H1 (cell line): Measurements from ENCODE around the gene NR2E1. TPM values are rescaled to one million over a fixed set of nuclear protein-coding genes. Genes with fewer than 3 reads are reported as not detected.
A peak's percentile ranks its signal among the peaks of the same experiment; 100 is the strongest.

Experiments
- CTCF ChIA-PET: fragments of 300-600 bp; sonication (Branson Sonifier 250); formaldehyde crosslinking; loops from one replicate; lab custom pipeline; 2021; ENCODE audit not compliant: partially characterized antibody; lab: Charles Lee
- POLR2A ChIA-PET: fragments of 300-600 bp; sonication (Branson Sonifier 250); formaldehyde crosslinking; loops from one replicate; lab custom pipeline; 2021; ENCODE audit warnings: inconsistent platforms; ENCODE audit not compliant: partially characterized antibody; lab: Charles Lee
- DNase-seq, 2 experiments: peaks; one replicate each; pipeline versions ENCODE4 v3.0.0 to v3.0.0-alpha.2; 2010 to 2022; ENCODE audit warnings: low spot score in 2 of 2, low read depth in 1 of 2, mixed read lengths in 1 of 2
- FAIRE-seq: peaks from 2 replicates; lab custom pipeline; 2011; peaks lifted over from hg19 to GRCh38; lab: Jason Lieb, UNC
- H2AFZ ChIP-seq: 2 replicates; pipeline ENCODE4 v1.8.1; 2012; ENCODE audit warnings: low read length, inconsistent platforms
- H2AK5ac ChIP-seq: 2 replicates; pipeline ENCODE4 v1.6.1; 2013; ENCODE audit warnings: low read depth, low read length
- H2BK120ac ChIP-seq: replicated peaks from 2 replicates; pipeline ENCODE3; 2013; ENCODE audit warnings: low read depth, low read length, inconsistent platforms
- H2BK12ac ChIP-seq: 2 replicates; pipeline ENCODE4 v1.6.1; 2013; ENCODE audit warnings: low read depth, low read length
- H2BK15ac ChIP-seq: 2 replicates; pipeline ENCODE4 v1.6.1; 2013; ENCODE audit warnings: low read length
- H2BK20ac ChIP-seq: 2 replicates; pipeline ENCODE4 v1.6.1; 2013; ENCODE audit warnings: low read length
- H2BK5ac ChIP-seq: 2 replicates; pipeline ENCODE4 v1.6.1; 2013; ENCODE audit warnings: low read depth, low read length
- H3K14ac ChIP-seq: 2 replicates; pipeline ENCODE4 v1.6.1; 2013; ENCODE audit warnings: inconsistent platforms; ENCODE audit not compliant: insufficient read length
- H3K18ac ChIP-seq: 2 replicates; pipeline ENCODE4 v1.6.1; 2013; ENCODE audit warnings: low read length; ENCODE audit errors: extremely low read depth
- H3K23ac ChIP-seq: 2 replicates; pipeline ENCODE4 v1.6.1; 2013; ENCODE audit warnings: inconsistent platforms; ENCODE audit not compliant: insufficient read length
- H3K23me2 ChIP-seq: 2 replicates; pipeline ENCODE4 v1.6.1; 2013; ENCODE audit warnings: low read depth, low read length
- H3K27ac ChIP-seq: 2 replicates; pipeline ENCODE4 v1.6.1; 2011; ENCODE audit warnings: low read depth, low read length, inconsistent platforms
- H3K27me3 ChIP-seq, 4 experiments: replicated peaks in 1 of 4; 1 replicate in 1 of 4; 2 replicates in 3 of 4; pipeline versions ENCODE4 v1.6.1 to v1.8.1; 2011 to 2013; ENCODE audit warnings: low read length in 3 of 4, mild to moderate bottlenecking in 3 of 4, inconsistent platforms in 2 of 4, mixed read lengths in 2 of 4, moderate library complexity in 1 of 4; ENCODE audit not compliant: control insufficient read depth in 3 of 4, insufficient read depth in 3 of 4; ENCODE audit errors: extremely low read depth in 1 of 4
- H3K36me3 ChIP-seq, 4 experiments: 2 replicates each; pipeline versions ENCODE4 v1.6.1 to v1.8.1; 2011 to 2013; ENCODE audit warnings: mild to moderate bottlenecking in 4 of 4, low read length in 3 of 4, moderate library complexity in 2 of 4, control low read depth in 1 of 4, inconsistent platforms in 1 of 4; ENCODE audit not compliant: insufficient read depth in 4 of 4, control insufficient read depth in 2 of 4
- H3K4ac ChIP-seq: replicated peaks from 2 replicates; pipeline ENCODE3; 2013; ENCODE audit warnings: low read length, low read depth, mixed read lengths, inconsistent platforms; ENCODE audit not compliant: insufficient read length
- H3K4me1 ChIP-seq, 4 experiments: replicated peaks in 1 of 4; 1 replicate in 1 of 4; 2 replicates in 3 of 4; pipeline versions ENCODE4 v1.6.1 to v1.8.1; 2011 to 2013; ENCODE audit warnings: low read length in 3 of 4, inconsistent platforms in 2 of 4, mixed read lengths in 1 of 4; ENCODE audit not compliant: insufficient read depth in 4 of 4, control insufficient read depth in 3 of 4
- H3K4me2 ChIP-seq, 2 experiments: 2 replicates each; pipeline versions ENCODE4 v1.6.1 to v1.8.1; 2011 to 2013; ENCODE audit warnings: low read depth in 2 of 2, low read length in 2 of 2, control low read depth in 1 of 2, inconsistent platforms in 1 of 2, mild to moderate bottlenecking in 1 of 2; ENCODE audit not compliant: insufficient read depth in 1 of 2
- H3K4me3 ChIP-seq, 4 experiments: fragments of 200-600, 300-600 bp in 1 of 4; sonication (generic), shearing (Covaris generic), sonication (Bioruptor Twin) in 1 of 4; 2 replicates each; pipeline versions ENCODE4 v1.5.1 to v1.8.1; 2011 to 2016; ENCODE audit warnings: low read length in 4 of 4, low read depth in 3 of 4, control low read depth in 2 of 4, inconsistent platforms in 2 of 4, mild to moderate bottlenecking in 2 of 4, mixed read lengths in 1 of 4, moderate library complexity in 1 of 4; ENCODE audit not compliant: insufficient read depth in 2 of 4; ENCODE audit errors: extremely low read depth in 1 of 4
- H3K56ac ChIP-seq: replicated peaks from 2 replicates; pipeline ENCODE3; 2013; ENCODE audit warnings: low read depth, mild to moderate bottlenecking, mixed read lengths, low read length, inconsistent platforms; ENCODE audit not compliant: insufficient read length
- H3K79me1 ChIP-seq: 2 replicates; pipeline ENCODE4 v1.6.1; 2013; ENCODE audit warnings: low read depth, low read length, control low read depth
- H3K79me2 ChIP-seq, 2 experiments: 2 replicates each; pipeline versions ENCODE4 v1.6.1 to v1.8.1; 2012 to 2013; ENCODE audit warnings: low read length in 2 of 2, mild to moderate bottlenecking in 2 of 2, inconsistent platforms in 1 of 2; ENCODE audit not compliant: insufficient read depth in 2 of 2, control insufficient read depth in 1 of 2
- H3K9ac ChIP-seq, 4 experiments: replicated peaks in 1 of 4; 1 replicate in 1 of 4; 2 replicates in 3 of 4; pipeline versions ENCODE4 v1.6.1 to v1.8.1; 2011 to 2013; ENCODE audit warnings: low read depth in 3 of 4, low read length in 3 of 4, control low read depth in 2 of 4, mild to moderate bottlenecking in 2 of 4, moderate library complexity in 2 of 4, inconsistent platforms in 1 of 4; ENCODE audit errors: extremely low read depth in 1 of 4
- H3K9me3 ChIP-seq, 2 experiments: 2 replicates each; pipeline versions ENCODE4 v1.6.1 to v1.8.1; 2012 to 2013; ENCODE audit warnings: mild to moderate bottlenecking in 2 of 2, moderate library complexity in 2 of 2, control low read depth in 1 of 2, inconsistent platforms in 1 of 2, low read depth in 1 of 2, low read length in 1 of 2, mixed read lengths in 1 of 2; ENCODE audit not compliant: insufficient read depth in 2 of 2
- H4K20me1 ChIP-seq, 2 experiments: replicated peaks in 1 of 2; 2 replicates each; pipeline versions ENCODE3 to v1.8.1; 2011 to 2013; ENCODE audit warnings: inconsistent platforms in 2 of 2, low read length in 2 of 2, mild to moderate bottlenecking in 1 of 2; ENCODE audit not compliant: insufficient read depth in 2 of 2, control insufficient read depth in 1 of 2
- H4K5ac ChIP-seq: 2 replicates; pipeline ENCODE4 v1.6.1; 2013; ENCODE audit warnings: low read length, low read depth, mixed read lengths, inconsistent platforms; ENCODE audit not compliant: insufficient read length
- H4K8ac ChIP-seq: 2 replicates; pipeline ENCODE4 v1.8.0; 2013; ENCODE audit warnings: mild to moderate bottlenecking, moderate library complexity, low read length, inconsistent platforms; ENCODE audit not compliant: insufficient read depth; ENCODE audit errors: extremely low read depth
- H4K91ac ChIP-seq: replicated peaks from 2 replicates; pipeline ENCODE3; 2013; ENCODE audit warnings: low read length, mixed read lengths, inconsistent platforms; ENCODE audit not compliant: insufficient read length
- NANOG ChIP-seq: IDR thresholded peaks from 2 replicates; pipeline ENCODE4 v1.6.1; 2011; ENCODE audit warnings: low read length, low read depth, mild to moderate bottlenecking, inconsistent platforms; ENCODE audit not compliant: insufficient read depth, poor library complexity, severe bottlenecking
- SIN3A ChIP-seq, 2 experiments: IDR thresholded peaks in 1 of 2; conservative IDR thresholded peaks in 1 of 2; 2 replicates each; pipeline ENCODE4 v1.6.1; 2011 to 2012; ENCODE audit warnings: low read length in 2 of 2, improper control_type of control experiment in 1 of 2, low read depth in 1 of 2, mild to moderate bottlenecking in 1 of 2
- TEAD4 ChIP-seq: IDR thresholded peaks from 2 replicates; pipeline ENCODE4 v1.6.1; 2012; ENCODE audit warnings: low read depth, low read length, inconsistent platforms, mixed read lengths
- WGBS, 2 experiments: shearing (Covaris generic) in 1 of 2; methylation state at CpG; one replicate each; pipeline versions ENCODE4 v1.1.6 to v1.1.7; 2013 to 2015; ENCODE audit warnings: low lambda C conversion rate in 2 of 2, mixed read lengths in 2 of 2, inconsistent platforms in 1 of 2, low coverage in 1 of 2, missing lambda C conversion rate in 1 of 2; ENCODE audit not compliant: insufficient replicate concordance in 2 of 2, insufficient coverage in 1 of 2, insufficient read length in 1 of 2; ENCODE audit errors: extremely low coverage in 1 of 2, missing lambda C conversion rate in 1 of 2; 5-methylcytosine and 5-hydroxymethylcytosine counted together
- polyA plus RNA-seq, 7 experiments: library from polyadenylated mRNA; depleted of rRNA in 3 of 7; stranded (reverse) in 5 of 7; unstranded in 2 of 7; fragments of >200 nt in 5 of 7; fragments of 200-250 nt in 2 of 7; gene quantifications; 1 replicate in 5 of 7; 2 replicates in 1 of 7; 4 replicates in 1 of 7; pipeline versions ENCODE4 v1.2.1 to v1.2.3, GENCODE V29; 2011 to 2013; ENCODE audit warnings: missing spikeins in 2 of 7, mixed read lengths in 2 of 7
- total RNA-seq: library from RNA; stranded (reverse); fragmentation: NEBNext Ultra II Directional; extraction: Animal tissue kit (Norgen Biotek cat#: 25700); gene quantifications from 2 replicates; pipeline ENCODE4 v1.2.1, GENCODE V29; 2021

The NR2E1 gene
- total and polyA plus RNA-seq, 2 of the 8 experiments (the other 6 are each of a cell fraction or from before 2014, with no cell fraction given) = not detected

GRCh38 chr6:108168090-108168463 is 2.3 kb downstream of the NR2E1 start:
- H3K4me3 ChIP-seq = peak overlapping the region in 3 of 4 experiments; percentile 22 to 49 (median 34); a peak in 4 of 8 replicates
- ChIA-PET POLR2A (interaction anchor here (1.5 to 4.4 kb wide), 4 partner anchors 11 to 53 kb away, joined by 4 to 19 read pairs (median 8); no protein-coding TSS in a partner anchor), CTCF (interaction anchor here (0.7 to 10.8 kb wide), 19 partner anchors 9 to 362 kb away, joined by 3 to 85 read pairs (median 3); no protein-coding TSS in a partner anchor)
- no peak overlapping the region for H3K56ac ChIP-seq
- H3K23me2 ChIP-seq = peaks cover 7% of the 10 kb centered on the region; the same call in 1 of the 2 replicates
- H3K14ac ChIP-seq = no peak overlapping the region
- H2AK5ac ChIP-seq = no peak overlapping the region
- no peaks in the 10 kb centered on the region for H3K9me3 ChIP-seq
- H2AFZ ChIP-seq = no peak overlapping the region
- peaks cover 0 to 5% (median 0%) of the 10 kb centered on the region in 4 experiments; a peak in 1 of 8 replicates for H3K36me3 ChIP-seq
- TF ChIP-seq SIN3A (conservative IDR thresholded peaks at IDR 0.05 in 1 of 2, IDR thresholded peaks at IDR 0.05 in 1 of 2; ENCODE audit: low read depth in 1 of 2, low read length in 2 of 2) (no peak), TEAD4 (0 out of 2 replicates have a peak, but pooled peaks have one; percentile 15), NANOG (no peak)
- FAIRE-seq = no peak
- H2BK120ac ChIP-seq = no peak overlapping the region
- H4K20me1 ChIP-seq = peaks cover 28 to 40% of the 10 kb centered on the region in 2 experiments
- H3K9ac ChIP-seq = no peak overlapping the region
- H2BK15ac ChIP-seq = peak overlapping the region; percentile 46; the same call in 1 of the 2 replicates
- H2BK12ac ChIP-seq = no peak overlapping the region
- DNase-seq = peak in 1 of 2 experiments; percentile 66
- H3K27ac ChIP-seq = no peak overlapping the region
- H3K79me1 ChIP-seq = no peaks in the 10 kb centered on the region
- H4K91ac ChIP-seq = no peak overlapping the region
- H2BK20ac ChIP-seq = no peak overlapping the region
- no peak overlapping the region for H2BK5ac ChIP-seq
- H4K5ac ChIP-seq = no peak overlapping the region
- H3K79me2 ChIP-seq = no peaks in the 10 kb centered on the region
- H3K4ac ChIP-seq = no peak overlapping the region
- WGBS, 2 experiments = 3% methylated on average over 20 of the region's 23 CpGs; no CpG with 5 or more reads in 1 of the 2 experiments
- no peak overlapping the region for H3K23ac ChIP-seq
- peaks cover 93 to 100% (median 99%) of the 10 kb centered on the region in 4 experiments for H3K27me3 ChIP-seq
- H3K18ac ChIP-seq = no peak overlapping the region; the same call in 1 of the 2 replicates
- peaks cover 10 to 57% (median 39%) of the 10 kb centered on the region in 4 experiments for H3K4me1 ChIP-seq
- peak overlapping the region; percentile 76 to 83 for H3K4me2 ChIP-seq
- peak overlapping the region; percentile 31 for H4K8ac ChIP-seq
